SK-N-SH treated with all-trans-retinoic acid at 6 μM for 48 hours (cell line): Measurements from ENCODE around the gene AGAP3.

Experiments
- ARNTL ChIP-seq: fragments of 450-650 bp; formaldehyde crosslinking; IDR thresholded peaks from 2 replicates; pipeline ENCODE4 v1.5.0; 2020; ENCODE audit warnings: low read depth, mild to moderate bottlenecking, moderate library complexity, borderline replicate concordance
- ISL1 ChIP-seq: fragments of 250-450 bp; sonication (Bioruptor Pico); IDR thresholded peaks from 2 replicates; pipeline ENCODE4 v2.1.2; 2022; ENCODE audit warnings: mild to moderate bottlenecking, moderate library complexity
- OSR1 ChIP-seq: fragments of 250-450 bp; sonication (Bioruptor Pico); IDR thresholded peaks from 2 replicates; pipeline ENCODE4 v1.8.0; 2022; ENCODE audit warnings: moderate library complexity, mild to moderate bottlenecking, inconsistent platforms
- RARB ChIP-seq: fragments of 250-450 bp; sonication (Bioruptor Pico); IDR thresholded peaks from 2 replicates; pipeline ENCODE4 v1.8.0; 2021; ENCODE audit warnings: mild to moderate bottlenecking, moderate library complexity
- SNAI2 ChIP-seq: fragments of 250-450 bp; sonication (Bioruptor Pico); IDR thresholded peaks from 2 replicates; pipeline ENCODE4 v1.5.0; 2020; ENCODE audit warnings: mild to moderate bottlenecking, moderate library complexity
- TOX ChIP-seq: fragments of 250-450 bp; sonication (Bioruptor Pico); IDR thresholded peaks from 2 replicates; pipeline ENCODE4 v1.8.0; 2021; ENCODE audit warnings: mild to moderate bottlenecking, moderate library complexity, borderline replicate concordance
- ZC3H10 ChIP-seq: fragments of 250-450 bp; sonication (Bioruptor Pico); IDR thresholded peaks from 2 replicates; pipeline ENCODE4 v1.5.1; 2021; ENCODE audit warnings: mild to moderate bottlenecking, moderate library complexity
- ZFP3 ChIP-seq: fragments of 250-450 bp; sonication (Bioruptor Pico); IDR thresholded peaks from 2 replicates; pipeline ENCODE4 v1.5.0; 2020; ENCODE audit warnings: mild to moderate bottlenecking, moderate library complexity
- ZFP30 ChIP-seq: fragments of 450-650 bp; formaldehyde crosslinking; IDR thresholded peaks from 2 replicates; pipeline ENCODE4 v1.5.0; 2022; ENCODE audit warnings: mild to moderate bottlenecking, moderate library complexity
- ZNF565 ChIP-seq: fragments of 450-650 bp; formaldehyde crosslinking; conservative IDR thresholded peaks from 2 replicates; pipeline ENCODE4 v1.5.0; 2020; ENCODE audit warnings: low read depth, mild to moderate bottlenecking, moderate library complexity
- ZNF70 ChIP-seq: fragments of 450-650 bp; formaldehyde crosslinking; IDR thresholded peaks from 2 replicates; pipeline ENCODE4 v1.5.0; 2020; ENCODE audit warnings: mild to moderate bottlenecking, moderate library complexity
- TF ChIP-seq, protein P1 (sequence below): fragments of 250-450 bp; sonication (Bioruptor Pico); IDR thresholded peaks from 2 replicates; pipeline ENCODE4 v1.5.0; 2020; ENCODE audit warnings: mild to moderate bottlenecking, moderate library complexity
- TF ChIP-seq, protein P2 (sequence below): fragments of 250-450 bp; sonication (Bioruptor Pico); IDR thresholded peaks from 2 replicates; pipeline ENCODE4 v1.8.0; 2020; ENCODE audit warnings: mild to moderate bottlenecking, moderate library complexity, borderline replicate concordance
- TF ChIP-seq, protein P3 (sequence below): fragments of 250-450 bp; sonication (Bioruptor Pico); IDR thresholded peaks from 2 replicates; pipeline ENCODE4 v1.5.1; 2021; ENCODE audit warnings: mild to moderate bottlenecking, moderate library complexity

DNA sequence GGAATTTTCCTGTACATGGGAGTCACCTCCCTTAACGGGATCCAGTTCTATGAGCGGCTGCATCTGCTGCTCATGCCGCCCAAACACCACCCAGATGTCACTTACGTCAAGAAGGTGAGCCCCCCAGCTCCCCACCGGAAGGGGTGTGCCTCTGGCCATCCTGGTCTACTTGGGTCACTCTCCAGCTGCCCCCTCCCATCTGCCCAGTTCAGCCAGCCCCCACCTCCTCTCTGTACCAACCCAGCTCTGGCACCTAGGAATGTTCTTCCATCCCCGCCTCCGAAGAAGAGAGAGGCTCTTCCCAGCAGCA lies 10.7 kb upstream of the AGAP3 start:
- TF ChIP-seq, protein P1, sequence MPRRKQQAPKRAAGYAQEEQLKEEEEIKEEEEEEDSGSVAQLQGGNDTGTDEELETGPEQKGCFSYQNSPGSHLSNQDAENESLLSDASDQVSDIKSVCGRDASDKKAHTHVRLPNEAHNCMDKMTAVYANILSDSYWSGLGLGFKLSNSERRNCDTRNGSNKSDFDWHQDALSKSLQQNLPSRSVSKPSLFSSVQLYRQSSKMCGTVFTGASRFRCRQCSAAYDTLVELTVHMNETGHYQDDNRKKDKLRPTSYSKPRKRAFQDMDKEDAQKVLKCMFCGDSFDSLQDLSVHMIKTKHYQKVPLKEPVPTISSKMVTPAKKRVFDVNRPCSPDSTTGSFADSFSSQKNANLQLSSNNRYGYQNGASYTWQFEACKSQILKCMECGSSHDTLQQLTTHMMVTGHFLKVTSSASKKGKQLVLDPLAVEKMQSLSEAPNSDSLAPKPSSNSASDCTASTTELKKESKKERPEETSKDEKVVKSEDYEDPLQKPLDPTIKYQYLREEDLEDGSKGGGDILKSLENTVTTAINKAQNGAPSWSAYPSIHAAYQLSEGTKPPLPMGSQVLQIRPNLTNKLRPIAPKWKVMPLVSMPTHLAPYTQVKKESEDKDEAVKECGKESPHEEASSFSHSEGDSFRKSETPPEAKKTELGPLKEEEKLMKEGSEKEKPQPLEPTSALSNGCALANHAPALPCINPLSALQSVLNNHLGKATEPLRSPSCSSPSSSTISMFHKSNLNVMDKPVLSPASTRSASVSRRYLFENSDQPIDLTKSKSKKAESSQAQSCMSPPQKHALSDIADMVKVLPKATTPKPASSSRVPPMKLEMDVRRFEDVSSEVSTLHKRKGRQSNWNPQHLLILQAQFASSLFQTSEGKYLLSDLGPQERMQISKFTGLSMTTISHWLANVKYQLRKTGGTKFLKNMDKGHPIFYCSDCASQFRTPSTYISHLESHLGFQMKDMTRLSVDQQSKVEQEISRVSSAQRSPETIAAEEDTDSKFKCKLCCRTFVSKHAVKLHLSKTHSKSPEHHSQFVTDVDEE (CRISPR knock-in tag) = no peak
- no peak for TF ChIP-seq ISL1 (CRISPR knock-in tag)
- TF ChIP-seq ARNTL (CRISPR knock-in tag) = no peak
- no peak for TF ChIP-seq TOX (CRISPR knock-in tag)
- no peak for TF ChIP-seq ZFP30 (CRISPR knock-in tag)
- TF ChIP-seq ZC3H10 (CRISPR knock-in tag) = no peak
- no peak for TF ChIP-seq ZFP3 (CRISPR knock-in tag)
- no peak for TF ChIP-seq ZNF565 (CRISPR knock-in tag)
- no peak for TF ChIP-seq ZNF70
- TF ChIP-seq RARB (CRISPR knock-in tag) = no peak
- TF ChIP-seq, protein P2, sequence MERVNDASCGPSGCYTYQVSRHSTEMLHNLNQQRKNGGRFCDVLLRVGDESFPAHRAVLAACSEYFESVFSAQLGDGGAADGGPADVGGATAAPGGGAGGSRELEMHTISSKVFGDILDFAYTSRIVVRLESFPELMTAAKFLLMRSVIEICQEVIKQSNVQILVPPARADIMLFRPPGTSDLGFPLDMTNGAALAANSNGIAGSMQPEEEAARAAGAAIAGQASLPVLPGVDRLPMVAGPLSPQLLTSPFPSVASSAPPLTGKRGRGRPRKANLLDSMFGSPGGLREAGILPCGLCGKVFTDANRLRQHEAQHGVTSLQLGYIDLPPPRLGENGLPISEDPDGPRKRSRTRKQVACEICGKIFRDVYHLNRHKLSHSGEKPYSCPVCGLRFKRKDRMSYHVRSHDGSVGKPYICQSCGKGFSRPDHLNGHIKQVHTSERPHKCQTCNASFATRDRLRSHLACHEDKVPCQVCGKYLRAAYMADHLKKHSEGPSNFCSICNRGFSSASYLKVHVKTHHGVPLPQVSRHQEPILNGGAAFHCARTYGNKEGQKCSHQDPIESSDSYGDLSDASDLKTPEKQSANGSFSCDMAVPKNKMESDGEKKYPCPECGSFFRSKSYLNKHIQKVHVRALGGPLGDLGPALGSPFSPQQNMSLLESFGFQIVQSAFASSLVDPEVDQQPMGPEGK (CRISPR knock-in tag) = no peak
- TF ChIP-seq SNAI2 = no peak
- TF ChIP-seq, protein P3, sequence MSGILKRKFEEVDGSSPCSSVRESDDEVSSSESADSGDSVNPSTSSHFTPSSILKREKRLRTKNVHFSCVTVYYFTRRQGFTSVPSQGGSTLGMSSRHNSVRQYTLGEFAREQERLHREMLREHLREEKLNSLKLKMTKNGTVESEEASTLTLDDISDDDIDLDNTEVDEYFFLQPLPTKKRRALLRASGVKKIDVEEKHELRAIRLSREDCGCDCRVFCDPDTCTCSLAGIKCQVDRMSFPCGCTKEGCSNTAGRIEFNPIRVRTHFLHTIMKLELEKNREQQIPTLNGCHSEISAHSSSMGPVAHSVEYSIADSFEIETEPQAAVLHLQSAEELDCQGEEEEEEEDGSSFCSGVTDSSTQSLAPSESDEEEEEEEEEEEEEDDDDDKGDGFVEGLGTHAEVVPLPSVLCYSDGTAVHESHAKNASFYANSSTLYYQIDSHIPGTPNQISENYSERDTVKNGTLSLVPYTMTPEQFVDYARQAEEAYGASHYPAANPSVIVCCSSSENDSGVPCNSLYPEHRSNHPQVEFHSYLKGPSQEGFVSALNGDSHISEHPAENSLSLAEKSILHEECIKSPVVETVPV (CRISPR knock-in tag) = no peak
- no peak for TF ChIP-seq OSR1
